Dedifferentiated amniotic fluid mesenchymal stem cell (primary cell): Measurements from ENCODE around the gene UTP11.
"Not testable (repeated sequence)": the region's sequence is repeated elsewhere in the genome, so short reads cannot be mapped to it uniquely, and the experiment has no call there.

ENCODE experiments used
- DNase-seq: peaks from one replicate; pipeline ENCODE4 v3.0.0-alpha.2; 2016; ENCODE audit errors: extremely low spot score

Gene UTP11

DNA sequence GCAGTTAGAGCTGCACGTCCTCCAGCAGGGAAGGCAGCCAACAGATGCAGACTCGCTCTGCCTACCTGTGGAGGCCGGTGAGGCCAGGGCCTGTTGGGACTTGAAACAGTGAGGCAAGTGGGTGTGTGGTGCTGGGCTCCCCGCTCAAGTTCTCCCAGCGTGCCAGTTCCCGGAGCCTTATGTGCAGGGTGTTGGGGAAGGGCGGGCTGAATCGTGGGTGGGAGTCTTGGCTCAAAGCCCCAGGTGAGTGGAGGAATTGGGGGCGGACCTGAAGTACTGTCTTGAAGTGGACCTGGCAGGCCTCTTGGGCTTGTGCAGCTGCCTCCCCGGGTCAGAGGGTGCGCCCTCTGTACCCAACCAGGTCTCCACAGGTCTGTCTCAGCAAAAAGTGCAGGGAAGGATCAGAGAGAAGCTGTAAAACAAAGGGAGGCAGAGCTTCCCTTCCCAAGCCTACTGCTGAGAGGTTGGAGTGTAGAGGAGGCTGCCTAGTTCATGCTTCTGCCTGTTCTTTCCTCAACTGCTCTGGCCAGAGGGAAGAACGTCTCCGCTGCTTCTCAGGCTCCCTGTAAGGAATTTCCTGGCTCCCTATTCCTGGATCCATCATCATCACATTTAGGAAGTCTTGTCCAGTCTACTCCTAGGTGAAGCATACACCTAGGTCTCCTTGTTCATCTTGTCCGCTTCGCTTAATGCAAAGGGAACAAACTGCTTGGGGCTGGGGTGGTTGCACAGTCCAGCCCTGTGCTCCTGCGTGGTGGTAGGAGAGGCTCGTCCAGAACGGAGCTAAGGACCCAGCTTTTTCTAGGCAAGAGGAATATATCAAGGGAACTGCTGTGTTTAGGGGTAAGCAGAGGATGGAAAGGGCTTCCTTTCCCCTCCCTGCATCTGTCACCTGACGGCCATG lies 14.9 kb downstream of the UTP11 start:
- no peak for DNase-seq

DNA sequence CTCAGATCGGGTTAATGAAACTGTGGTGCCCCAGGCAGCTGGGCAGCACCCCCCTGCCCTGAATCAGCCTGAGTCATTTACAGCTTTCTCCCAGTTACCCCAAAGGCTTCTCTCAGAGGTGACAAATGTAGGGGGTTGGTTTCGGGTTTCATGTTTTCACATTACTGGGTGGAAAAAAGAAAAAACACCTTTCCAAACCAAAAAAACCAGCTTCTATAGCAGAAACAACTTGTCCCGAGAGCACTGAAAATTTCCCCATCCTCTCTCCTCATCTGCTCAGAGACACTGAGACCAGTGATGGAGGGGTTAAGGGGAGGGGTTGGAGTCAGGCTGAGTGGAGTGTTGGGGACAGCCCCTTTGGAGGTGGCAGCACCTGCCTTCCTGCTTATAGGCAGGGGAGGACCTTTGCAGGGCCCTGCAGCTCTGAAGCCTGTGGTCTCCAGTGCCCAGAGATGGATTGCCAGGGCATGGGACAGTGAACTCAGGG lies 15.6 kb downstream of the UTP11 start:
- no peak for DNase-seq

DNA sequence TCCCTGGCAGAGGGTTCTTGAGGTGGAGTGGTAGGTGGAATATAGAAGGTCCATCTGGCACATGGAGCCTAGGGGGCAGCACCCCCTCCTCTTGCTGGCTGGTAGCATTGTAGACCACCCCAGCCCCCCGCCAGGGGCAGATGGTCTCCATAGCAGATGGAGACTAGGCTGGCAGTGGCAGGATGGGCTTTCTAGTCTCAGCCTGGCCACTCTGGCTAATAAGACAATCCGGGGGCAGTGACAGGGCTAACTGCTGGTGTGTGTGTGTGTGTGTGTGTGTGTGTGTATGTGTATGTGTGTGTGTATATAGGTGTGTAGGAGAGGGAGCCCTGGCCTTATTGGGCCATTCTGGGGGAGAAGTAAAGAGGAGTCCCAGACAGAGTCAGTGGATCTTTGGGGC lies 16.1 kb downstream of the UTP11 start:
- no peak for DNase-seq

DNA sequence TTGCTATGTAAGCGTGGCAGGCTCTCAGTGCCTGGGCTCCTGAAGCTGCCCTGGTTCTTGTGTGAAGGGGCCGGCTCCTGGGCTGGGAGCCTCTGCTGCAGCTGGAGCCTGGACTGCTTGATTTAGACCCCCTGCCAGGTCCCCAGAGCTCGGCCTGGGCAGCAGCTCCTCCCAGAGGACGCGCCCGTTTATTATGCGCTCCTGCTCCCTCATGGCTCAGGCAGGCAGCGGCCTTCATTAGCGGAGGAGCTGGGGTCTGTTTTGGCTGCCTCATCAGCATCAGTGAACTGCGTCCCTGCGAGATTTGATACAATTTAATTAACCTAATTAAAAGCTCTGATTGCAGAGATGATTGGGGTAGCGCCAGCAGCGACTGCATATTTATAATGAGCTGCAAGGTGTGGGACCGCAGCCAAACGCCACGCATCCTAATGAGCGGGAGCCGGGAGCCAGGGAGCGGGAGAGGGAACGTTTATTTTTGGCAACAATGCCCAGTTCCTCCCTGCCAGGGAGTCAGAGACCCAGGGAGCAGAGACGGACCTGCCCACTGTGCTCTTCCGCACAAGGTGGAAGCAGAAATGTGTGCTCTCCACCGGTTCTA lies 16.6 kb downstream of the UTP11 start:
- DNase-seq: no peak

DNA sequence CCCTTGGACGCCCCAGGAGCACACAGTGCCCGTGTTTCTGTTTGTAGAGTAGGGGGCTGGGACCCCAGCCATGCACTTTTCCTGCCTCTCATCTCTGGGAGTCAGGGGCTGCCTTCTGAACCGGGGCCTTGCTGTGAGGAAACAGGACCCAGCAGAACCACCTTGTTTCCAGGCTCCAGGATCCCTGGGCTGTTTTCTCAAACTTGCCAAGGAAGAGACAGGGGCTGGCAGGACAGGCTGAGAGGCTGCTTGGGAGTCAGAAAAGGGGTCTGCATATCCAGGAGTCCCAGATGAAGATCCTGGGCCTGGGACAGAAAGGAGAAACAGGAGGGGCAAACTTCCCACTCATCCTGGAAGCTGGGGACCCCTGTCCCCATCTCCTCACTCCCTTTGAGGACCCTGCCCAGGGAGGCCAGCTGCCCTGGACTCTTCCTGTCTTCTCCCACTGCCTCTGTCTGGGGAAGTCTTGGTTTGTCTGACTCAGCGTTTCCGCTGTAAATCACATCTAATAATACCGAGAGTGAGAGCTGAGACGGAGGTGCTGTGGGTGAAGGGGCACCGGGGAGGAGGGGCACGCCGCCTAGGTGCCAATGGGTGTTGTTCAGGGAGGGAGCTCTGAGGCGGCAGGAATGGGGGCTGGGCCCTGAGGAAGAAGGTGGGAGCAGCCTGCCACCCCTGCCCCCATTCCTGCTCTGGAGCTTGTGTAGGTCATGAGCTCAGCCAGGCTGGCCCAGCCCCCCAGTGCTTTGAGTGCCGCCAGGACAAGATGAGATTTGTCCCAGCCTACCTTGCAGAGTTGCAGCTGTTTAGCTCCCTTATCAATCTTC lies 17.4 kb downstream of the UTP11 start:
- DNase-seq: no peak

DNA sequence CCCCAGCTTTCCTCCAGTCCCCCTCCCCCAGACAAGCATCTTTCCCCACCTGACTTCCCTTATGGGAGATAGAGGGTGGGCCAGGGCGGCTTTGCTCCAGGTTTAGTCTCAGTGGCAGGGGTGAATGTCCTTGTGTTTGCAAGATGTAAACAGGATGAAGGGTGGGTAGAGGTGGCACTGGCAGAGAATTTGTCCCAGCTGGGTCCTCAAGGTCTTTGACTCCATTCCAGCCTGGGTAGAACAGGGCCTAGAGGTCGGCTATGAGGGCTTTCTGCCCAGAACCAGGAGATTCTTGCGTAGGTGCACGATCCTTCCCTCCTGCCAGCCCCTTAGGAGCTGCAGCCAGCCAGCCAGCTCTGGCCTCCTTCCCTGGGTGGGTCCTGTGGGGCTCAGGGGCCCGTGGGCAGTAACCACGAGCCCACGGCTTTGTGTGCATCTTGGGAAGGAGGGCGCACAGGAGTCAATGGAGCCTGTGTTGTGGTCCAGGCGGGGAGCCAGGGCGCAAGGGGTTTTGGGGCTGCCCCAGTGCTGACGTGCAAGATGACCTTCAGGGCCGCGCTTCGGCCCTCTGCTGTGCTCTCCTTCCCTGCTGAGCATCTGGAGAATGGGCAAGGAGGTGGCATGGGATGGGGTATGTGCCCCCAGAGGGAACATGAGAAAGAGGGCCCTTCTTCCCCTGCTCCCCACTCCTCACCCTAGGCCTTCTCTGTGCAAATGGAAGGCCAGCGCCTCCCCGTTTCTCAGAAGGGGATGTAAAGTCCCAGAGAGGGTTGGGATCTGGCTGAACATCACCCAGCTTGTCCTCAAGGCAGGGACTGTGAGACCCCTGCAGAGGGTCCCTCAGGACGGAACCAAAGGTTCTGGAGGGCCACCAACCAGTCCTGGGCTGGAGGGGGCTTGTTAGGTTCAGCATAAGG lies 18.3 kb downstream of the UTP11 start:
- DNase-seq: no peak

DNA sequence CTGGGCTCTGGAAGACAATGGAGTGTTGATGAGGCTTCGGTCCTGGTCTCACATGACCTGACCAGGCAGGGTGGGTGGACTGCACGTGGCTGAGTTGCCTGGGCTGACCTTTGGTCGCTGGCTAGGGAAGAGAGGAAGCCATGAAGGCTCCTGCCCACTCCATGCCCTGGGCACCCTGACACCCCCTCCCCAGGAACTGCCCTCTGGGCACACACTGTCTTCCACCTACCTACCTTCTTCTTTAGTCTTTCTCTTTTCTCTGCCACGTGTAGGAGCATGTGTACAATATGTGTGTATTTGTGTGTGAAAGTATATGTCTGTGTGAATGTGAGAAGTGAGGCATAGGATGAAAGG lies 19.0 kb downstream of the UTP11 start:
- DNase-seq: no peak

DNA sequence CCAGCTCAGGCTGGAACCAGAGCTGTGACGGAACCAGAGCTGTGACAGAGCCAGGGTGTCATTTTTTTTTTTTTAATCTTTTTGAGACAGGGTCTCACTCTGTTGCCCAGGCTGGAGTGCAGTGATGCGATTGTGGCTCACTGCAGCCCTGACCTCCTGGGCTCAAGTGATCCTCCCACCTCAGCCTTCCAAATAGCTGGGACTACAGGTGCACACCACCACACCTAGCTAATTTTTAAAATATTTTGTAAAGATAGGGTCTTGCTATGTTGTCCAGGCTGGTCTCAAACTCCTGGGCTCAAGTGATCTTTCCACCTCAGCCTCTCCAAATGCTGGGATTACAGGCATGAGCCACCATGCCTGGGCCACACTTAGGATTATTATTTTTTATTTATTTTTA lies 20.5 kb downstream of the UTP11 start:
- not testable (repeated sequence) for DNase-seq

DNA sequence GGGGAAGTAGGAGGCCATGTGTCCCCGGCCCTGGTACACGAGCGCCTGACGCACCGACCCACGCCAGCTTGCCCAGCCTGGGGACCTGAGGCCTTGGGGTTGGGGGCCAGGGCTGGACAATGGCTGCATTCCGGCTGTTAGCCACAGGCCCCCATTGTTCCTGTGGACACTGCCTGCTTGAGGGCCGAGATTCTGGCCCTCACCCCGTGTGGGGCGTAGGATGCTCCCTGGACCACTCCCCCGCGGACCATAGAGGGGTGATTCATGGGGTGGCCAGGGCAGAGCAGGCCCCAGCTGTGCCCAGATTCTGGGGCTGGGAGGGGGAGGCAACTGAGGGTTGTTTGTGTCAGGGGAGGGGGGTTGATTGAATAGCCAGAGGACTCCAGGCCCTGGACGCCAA lies 22.3 kb downstream of the UTP11 start:
- DNase-seq: no peak

DNA sequence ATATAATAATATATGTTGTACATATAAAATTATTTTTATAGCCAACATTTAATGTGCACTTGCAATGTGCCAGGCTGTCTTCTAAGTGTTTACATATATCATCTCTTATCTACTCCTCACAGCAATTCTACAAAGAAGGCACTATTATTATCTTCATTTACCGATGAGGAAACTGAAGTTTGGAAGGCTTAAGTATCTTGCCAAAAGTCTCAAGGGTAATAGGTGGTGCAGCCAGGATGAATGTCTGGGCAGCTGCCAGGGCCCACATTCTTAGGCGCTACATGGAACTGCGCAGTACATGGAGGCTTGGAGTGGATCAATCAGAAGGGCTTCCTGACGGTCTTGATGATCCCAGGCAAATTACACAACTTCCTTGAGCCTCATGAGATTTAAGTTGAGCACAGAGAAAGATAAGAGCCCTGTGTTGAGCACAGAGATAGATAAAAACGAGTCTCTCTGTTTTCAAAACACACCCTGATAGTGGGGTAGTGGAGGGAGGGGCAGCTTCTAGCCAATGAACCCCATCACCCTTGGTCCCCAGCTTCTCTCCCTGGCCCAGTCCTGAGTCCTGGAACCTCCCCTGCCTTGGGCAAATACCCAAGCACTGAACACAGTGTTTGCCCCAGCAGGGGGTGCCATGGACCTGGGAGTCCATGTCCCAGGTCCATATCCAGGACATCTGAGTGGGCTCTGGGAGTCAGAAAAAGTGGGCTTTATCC lies 24.8 kb downstream of the UTP11 start:
- no peak for DNase-seq

DNA sequence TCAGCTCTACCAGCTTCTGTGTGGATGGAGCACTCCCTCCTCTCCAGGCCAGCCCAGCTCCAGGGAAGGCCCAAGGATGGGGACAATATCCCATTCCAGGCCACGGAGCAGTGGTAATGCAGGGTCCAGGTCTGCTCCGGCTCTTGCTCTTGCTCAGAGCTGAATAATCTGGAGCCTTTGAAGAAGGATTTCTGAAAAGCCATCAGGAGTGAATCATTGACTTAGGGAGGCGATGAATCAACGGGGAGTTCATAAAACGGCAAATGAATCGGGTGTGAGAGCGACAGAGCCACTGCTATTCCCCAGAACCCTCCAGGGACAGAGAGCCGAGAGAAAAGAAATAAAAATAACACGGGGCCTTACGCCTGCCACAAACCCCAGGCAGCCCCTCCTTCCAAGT lies 26.3 kb downstream of the UTP11 start:
- DNase-seq: no peak

DNA sequence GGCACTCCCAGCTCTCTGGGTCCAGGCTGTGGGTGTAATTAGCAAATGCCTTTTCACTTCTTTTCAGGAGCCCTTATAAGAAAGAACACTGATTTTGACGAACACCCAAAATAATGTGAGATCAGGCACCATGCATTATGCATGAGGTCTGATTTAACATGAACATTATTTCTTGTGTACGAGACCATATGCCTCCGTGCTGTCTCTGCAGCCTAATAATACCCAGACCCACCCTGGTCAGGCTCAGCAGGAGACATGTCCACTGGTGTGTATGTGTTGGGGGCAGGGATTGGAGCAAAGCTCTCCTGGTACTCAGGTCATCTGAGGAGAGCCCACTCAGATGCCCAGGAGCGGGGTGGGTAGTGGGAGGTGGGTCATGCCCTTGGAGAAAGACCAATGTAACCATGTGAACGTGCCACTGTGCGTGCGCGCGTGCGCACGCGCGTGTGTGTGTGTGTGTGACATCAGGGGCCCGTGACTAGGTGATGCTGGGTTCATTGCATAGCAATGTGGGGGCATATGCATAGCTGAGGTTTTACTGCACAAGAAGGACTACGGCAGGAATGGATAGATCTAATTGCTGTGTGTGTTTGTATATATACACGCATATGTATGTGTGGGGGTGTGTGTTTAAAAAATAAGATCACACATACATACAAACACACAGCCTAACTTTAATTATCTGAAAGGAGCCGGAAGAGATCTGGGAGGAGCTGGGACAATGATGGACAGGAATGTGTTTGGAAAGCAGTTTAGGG lies 27.0 kb downstream of the UTP11 start:
- DNase-seq: no peak

DNA sequence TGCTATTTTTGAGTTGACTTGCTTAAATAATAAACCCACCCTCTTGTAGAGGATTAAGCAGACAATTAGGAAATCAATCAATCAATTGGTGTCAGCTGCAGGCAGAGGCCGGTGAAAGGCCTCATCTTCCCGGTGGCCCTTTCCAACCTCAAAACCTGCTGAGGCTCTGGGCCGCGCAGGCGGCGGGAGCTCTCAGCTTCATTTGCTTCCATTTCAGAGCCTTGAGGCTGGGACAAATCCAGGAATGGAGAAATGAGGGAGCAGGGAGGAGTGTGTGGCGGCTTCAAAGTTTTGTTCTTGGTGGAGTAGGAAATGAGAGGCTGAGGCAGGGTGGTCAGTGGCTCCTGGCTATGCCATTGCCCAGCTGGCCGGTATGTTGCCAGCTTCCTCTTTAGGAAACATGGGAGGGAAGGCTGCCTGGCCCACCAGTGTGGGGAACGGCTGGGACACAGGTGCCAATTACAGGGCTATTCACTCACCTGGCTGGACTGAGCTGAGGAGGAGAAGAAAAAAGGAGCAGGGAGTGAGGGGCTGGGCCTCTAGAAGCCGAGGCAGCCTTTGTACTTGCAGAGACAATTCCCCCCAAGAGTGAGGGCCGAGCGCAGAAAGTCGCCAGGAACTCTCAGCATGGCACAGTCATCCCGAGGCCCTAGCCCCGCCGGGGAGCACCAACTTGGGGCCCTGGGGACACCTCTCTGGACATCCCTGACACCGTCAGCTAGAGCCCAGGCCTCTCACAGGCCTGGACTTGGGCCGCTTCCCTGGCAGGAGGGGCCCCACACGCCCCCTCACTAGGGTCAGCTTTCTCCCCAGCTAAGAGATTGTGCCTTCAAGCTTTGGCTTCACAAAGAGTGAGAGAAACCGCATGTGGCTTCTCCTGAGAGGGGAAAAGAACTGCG lies 29.7 kb downstream of the UTP11 start:
- no peak for DNase-seq

DNA sequence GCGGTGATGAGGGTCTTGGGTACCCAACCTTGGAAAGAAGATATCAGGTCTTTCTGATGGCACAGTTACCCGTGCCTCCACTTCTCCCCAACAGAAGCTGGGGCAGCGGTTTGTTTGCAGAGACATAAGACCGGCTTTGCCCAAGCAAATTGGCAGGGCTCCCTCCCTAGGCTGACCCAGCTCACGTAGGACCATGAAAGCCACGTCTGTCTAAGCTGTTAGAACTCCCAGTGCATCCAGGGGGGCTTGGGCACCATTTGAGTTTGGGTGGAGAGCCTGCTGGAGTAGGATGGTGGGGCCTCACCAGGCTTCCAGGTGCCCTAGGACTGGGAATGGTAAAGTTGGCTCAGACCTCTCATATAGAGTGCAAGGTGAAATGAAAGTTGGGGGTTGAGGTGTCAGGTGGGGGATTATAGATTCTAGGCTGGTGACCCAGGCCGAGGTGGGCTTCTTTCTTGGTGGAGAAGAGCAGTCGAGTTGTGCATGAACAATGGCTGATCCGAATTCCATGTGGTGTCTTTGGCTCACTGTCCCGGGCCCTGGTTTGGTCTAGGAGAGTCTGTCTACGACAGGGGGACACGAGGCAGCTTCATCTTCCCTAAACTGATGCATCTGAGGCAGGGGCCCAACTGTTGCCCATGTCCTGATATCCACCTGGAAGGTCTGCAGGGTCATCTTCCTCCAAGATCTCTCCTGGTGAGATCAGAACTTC lies 30.7 kb downstream of the UTP11 start:
- DNase-seq: no peak

DNA sequence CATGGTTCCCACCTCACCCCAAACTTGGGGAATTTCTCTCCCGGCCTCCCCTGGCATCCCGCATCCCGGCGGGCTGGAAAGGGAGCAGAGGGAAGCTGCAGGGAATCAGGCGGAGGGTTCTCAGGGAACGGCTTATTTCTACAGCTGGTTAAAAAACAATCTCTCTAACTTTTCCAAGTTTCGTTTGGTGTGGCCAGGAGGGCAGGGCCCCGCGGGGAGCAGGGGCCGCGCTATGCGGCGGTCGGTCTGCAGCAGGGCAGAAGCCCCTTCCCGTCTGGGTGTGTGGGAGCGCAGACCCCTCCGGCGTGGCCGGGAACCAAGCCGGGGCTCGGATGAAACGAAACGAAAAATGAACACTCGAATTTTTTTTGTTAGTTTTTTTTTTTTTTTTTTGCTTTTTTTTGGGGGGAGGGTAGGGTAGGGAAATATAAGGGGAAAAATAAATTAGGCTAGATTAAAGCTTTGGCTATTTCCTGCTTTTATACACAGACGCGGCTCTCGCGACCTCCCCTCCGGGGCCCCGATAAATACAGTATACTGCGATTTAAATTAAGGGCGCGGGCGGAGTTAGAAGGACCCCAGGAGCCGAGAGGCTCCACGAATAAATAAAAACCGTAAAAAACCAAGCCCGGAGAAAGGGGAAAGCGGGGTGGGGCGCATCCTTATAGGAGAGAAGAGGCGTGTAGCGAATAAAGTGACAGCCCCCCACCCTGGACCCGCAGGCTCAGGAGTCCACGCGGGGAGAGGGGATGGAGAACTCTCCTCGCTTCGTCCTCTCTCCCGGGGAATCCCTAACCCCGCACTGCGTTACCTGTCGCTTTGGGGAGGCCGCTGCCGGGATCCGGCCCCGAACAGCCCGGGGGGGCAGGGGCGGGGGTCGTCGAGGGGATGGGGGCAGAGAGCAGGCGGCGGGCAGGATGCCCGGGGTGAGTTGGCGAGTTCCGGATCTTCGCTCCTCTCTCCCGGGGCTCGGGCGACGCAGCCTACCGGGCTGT lies 32.0 kb downstream of the UTP11 start:
- no peak for DNase-seq

DNA sequence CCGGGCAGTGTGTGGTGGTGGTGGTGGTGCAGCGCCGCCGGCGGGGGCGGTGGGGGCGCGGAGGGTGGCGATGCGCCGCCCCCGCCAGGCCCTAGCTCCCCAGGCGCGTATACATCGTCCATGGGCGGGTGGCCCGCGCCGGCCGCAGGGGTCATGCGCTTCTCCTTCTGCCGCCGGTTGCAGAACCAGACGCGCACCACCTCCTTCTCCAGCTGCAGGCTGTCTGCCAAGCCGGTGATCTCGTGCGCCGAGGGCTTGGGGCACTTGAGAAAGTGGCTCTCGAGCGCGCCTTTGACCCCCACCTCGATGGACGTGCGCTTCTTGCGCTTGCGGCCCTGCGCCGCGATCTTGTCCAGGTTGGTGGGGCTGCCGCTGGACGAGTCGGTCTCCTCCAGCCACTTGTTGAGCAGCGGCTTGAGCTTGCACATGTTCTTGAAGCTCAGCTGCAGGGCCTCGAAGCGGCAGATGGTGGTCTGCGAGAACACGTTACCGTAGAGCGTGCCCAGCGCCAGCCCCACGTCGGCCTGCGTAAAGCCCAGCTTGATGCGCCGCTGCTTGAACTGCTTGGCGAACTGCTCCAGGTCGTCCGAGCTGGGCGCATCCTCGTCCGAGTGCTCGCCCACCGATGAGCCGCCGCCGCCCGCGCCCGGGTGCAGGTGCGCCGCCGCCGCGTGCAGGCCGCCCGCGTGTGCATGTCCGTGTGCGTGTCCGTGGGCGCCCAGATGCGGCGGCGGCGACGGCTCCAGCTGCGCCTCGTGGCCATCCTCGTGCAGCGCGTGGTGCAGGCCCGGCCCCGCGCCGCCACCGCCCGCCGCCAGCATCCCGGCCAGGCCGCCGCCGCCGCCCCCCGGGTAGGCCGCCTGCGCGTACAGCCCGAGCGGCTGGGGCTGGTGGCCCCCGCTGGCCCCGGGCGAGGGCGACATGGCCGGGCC lies 33.1 kb downstream of the UTP11 start:
- no peak for DNase-seq
